DND-41 (cell line): Measurements from ENCODE around the gene BPIFB2.

Experiments used
- ATAC-seq: fragments of 200-7000 bp; cut with Tn5 transposase; 3 replicates; pipeline ENCODE4 v1.9.1; 2021; ENCODE audit warnings: low read depth; ENCODE audit not compliant: insufficient read depth
- DNase-seq: peaks from one replicate; pipeline ENCODE4 v3.0.0-alpha.2; 2020
- H2AFZ ChIP-seq: 2 replicates; pipeline ENCODE4 v1.6.0; 2012; ENCODE audit warnings: low read depth, low read length
- H3K27ac ChIP-seq: 2 replicates; pipeline ENCODE4 v1.5.1; 2012; ENCODE audit warnings: low read length, inconsistent platforms
- H3K27me3 ChIP-seq: fragments of 200-600 bp; sonication (generic); 2 replicates; pipeline ENCODE4 v1.6.0; 2012; ENCODE audit warnings: low read length, mild to moderate bottlenecking, inconsistent platforms; ENCODE audit not compliant: insufficient read depth, poor library complexity
- H3K36me3 ChIP-seq: 2 replicates; pipeline ENCODE4 v1.5.1; 2012; ENCODE audit warnings: low read length, inconsistent platforms; ENCODE audit not compliant: insufficient read depth
- H3K4me1 ChIP-seq: 2 replicates; pipeline ENCODE4 v1.5.1; 2012; ENCODE audit warnings: mild to moderate bottlenecking, low read length; ENCODE audit not compliant: insufficient read depth
- H3K4me2 ChIP-seq: 2 replicates; pipeline ENCODE4 v1.6.0; 2012; ENCODE audit warnings: mild to moderate bottlenecking, moderate library complexity, low read length, inconsistent platforms; ENCODE audit not compliant: insufficient read depth
- H3K4me3 ChIP-seq, 2 experiments: fragments of 200-600 bp in 1 of 2; shearing (Covaris generic) in 1 of 2; 2 replicates each; pipeline ENCODE4 v1.5.1; 2012 to 2016; ENCODE audit warnings: inconsistent platforms in 2 of 2, low read length in 2 of 2, mild to moderate bottlenecking in 2 of 2, low read depth in 1 of 2, moderate library complexity in 1 of 2
- H3K79me2 ChIP-seq: 2 replicates; pipeline ENCODE4 v1.6.0; 2012; ENCODE audit warnings: low read length, inconsistent platforms; ENCODE audit not compliant: insufficient read depth
- H3K9ac ChIP-seq: 2 replicates; pipeline ENCODE4 v1.6.0; 2012; ENCODE audit warnings: low read depth, mild to moderate bottlenecking, inconsistent platforms, low read length, moderate library complexity
- H3K9me3 ChIP-seq: 2 replicates; pipeline ENCODE4 v1.5.1; 2012; ENCODE audit warnings: low read length, moderate library complexity, mild to moderate bottlenecking, inconsistent platforms; ENCODE audit not compliant: insufficient read depth, severe bottlenecking
- H4K20me1 ChIP-seq: 2 replicates; pipeline ENCODE4 v1.6.0; 2012; ENCODE audit warnings: low read length; ENCODE audit not compliant: insufficient read depth
- CTCF ChIP-seq: IDR thresholded peaks from 2 replicates; pipeline ENCODE4 v1.5.1; 2012; ENCODE audit warnings: borderline replicate concordance, low read length, moderate library complexity, mild to moderate bottlenecking; ENCODE audit not compliant: poor library complexity, severe bottlenecking; ENCODE audit errors: extremely low read depth
- EZH2 ChIP-seq: IDR thresholded peaks from 3 replicates; pipeline ENCODE4 v1.6.1; 2012; ENCODE audit warnings: borderline replicate concordance, low read depth, mild to moderate bottlenecking, moderate library complexity, low read length, inconsistent platforms; ENCODE audit not compliant: severe bottlenecking

The BPIFB2 gene

DNA sequence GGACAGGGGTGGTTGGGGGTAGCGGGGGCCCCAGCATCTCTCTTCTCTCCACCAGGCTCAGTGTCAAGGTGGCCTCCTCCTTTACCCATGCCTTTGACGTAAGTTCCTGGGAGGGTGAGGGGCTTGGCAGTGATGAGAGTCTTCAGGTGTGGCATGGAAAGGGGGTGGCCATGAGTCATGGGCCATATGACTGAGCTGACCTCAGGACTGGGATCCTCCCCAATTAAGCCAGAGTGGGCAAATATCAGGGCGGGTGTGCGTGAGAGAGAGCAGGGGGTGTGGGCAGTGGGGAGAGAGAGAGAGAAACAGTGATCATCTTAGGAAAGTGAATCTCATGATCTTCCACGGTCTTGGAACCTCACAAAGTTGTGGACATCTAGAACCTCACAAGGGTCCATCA, 63.7 kb downstream of the BPIFB2 start:
- Histone ChIP-seq H4K20me1 (no peaks in the 10 kb centered on the region), H3K27ac (no peak overlapping the region), H3K9me3 (no peaks in the 10 kb centered on the region), H3K4me3 (no peak overlapping the region), H3K79me2 (no peaks in the 10 kb centered on the region), H3K4me1 (no peaks in the 10 kb centered on the region), H2AFZ (no peak overlapping the region), H3K36me3 (no peaks in the 10 kb centered on the region), H3K27me3 (no peaks in the 10 kb centered on the region), H3K4me2 (no peak overlapping the region), H3K9ac (no peak overlapping the region)
- no peak for DNase-seq
- TF ChIP-seq EZH2 (no peak), CTCF (no peak)
- ATAC-seq = no peak

- no peak overlapping the region for H2AFZ ChIP-seq
- no peaks in the 10 kb centered on the region for H3K27me3 ChIP-seq
- H3K27ac ChIP-seq = no peak overlapping the region
- ATAC-seq = no peak
- no peak overlapping the region for H3K4me2 ChIP-seq
- H3K9ac ChIP-seq = no peak overlapping the region
- H3K4me1 ChIP-seq = no peaks in the 10 kb centered on the region
- TF ChIP-seq CTCF (no peak), EZH2 (no peak)
- no peak overlapping the region for H3K4me3 ChIP-seq
- no peak for DNase-seq
- H4K20me1 ChIP-seq = no peaks in the 10 kb centered on the region
- H3K9me3 ChIP-seq = no peaks in the 10 kb centered on the region
- H3K36me3 ChIP-seq = no peaks in the 10 kb centered on the region
- no peaks in the 10 kb centered on the region for H3K79me2 ChIP-seq
Observed at GRCh38 chr20:33072362-33072761, 64.9 kb downstream of the BPIFB2 start.

- no peak overlapping the region for H2AFZ ChIP-seq
Observed at GRCh38 chr20:33072813-33073212, 65.3 kb downstream of the BPIFB2 start.

More at GRCh38 chr20:33072813-33073212, 65.3 kb downstream of the BPIFB2 start:
- TF ChIP-seq CTCF (no peak), EZH2 (no peak)
- no peak for DNase-seq
- no peaks in the 10 kb centered on the region for H4K20me1 ChIP-seq
- no peak overlapping the region for H3K4me2 ChIP-seq
- H3K9ac ChIP-seq = no peak overlapping the region
- no peak overlapping the region for H3K27ac ChIP-seq
- H3K36me3 ChIP-seq = no peaks in the 10 kb centered on the region
- H3K9me3 ChIP-seq = no peaks in the 10 kb centered on the region
- no peak for ATAC-seq
- no peak overlapping the region for H3K4me3 ChIP-seq
- no peaks in the 10 kb centered on the region for H3K79me2 ChIP-seq
- H3K27me3 ChIP-seq = no peaks in the 10 kb centered on the region
- no peaks in the 10 kb centered on the region for H3K4me1 ChIP-seq
